Immature natural killer cell (primary cell): ENCODE data around the gene CCDC169. TPM values are rescaled to one million over a fixed set of nuclear protein-coding genes. Genes with fewer than 3 reads are reported as not detected.
A peak's percentile ranks its signal among the peaks of the same experiment; 100 is the strongest.

Source experiments
- DNase-seq, 3 donors: peaks; one replicate each; pipeline ENCODE4 v3.0.0; 2022; ENCODE audit warnings: mixed read lengths in 1 of 3
- H3K27ac Mint-ChIP-seq, 6 donors: one replicate each; pipeline ENCODE4 v1.8.0; 2020; ENCODE audit warnings: mixed read lengths in 6 of 6, mild to moderate bottlenecking in 5 of 6, inconsistent platforms in 4 of 6, moderate library complexity in 3 of 6
- H3K27me3 Mint-ChIP-seq, 3 donors: one replicate each; pipeline ENCODE4 v1.8.0; 2020 to 2021; ENCODE audit warnings: low read depth in 3 of 3, mild to moderate bottlenecking in 3 of 3, mixed read lengths in 3 of 3, moderate library complexity in 3 of 3, inconsistent platforms in 1 of 3
- H3K36me3 Mint-ChIP-seq, 3 donors: one replicate each; pipeline ENCODE4 v1.8.0; 2020; ENCODE audit warnings: mixed read lengths in 3 of 3, inconsistent platforms in 2 of 3, mild to moderate bottlenecking in 2 of 3
- H3K4me1 Mint-ChIP-seq, 2 donors: one replicate each; pipeline ENCODE4 v1.8.0; 2020; ENCODE audit warnings: inconsistent platforms in 2 of 2, mild to moderate bottlenecking in 2 of 2, mixed read lengths in 2 of 2, moderate library complexity in 1 of 2
- H3K4me3 Mint-ChIP-seq, 5 donors: one replicate each; pipeline ENCODE4 v1.8.0; 2020; ENCODE audit warnings: mild to moderate bottlenecking in 5 of 5, mixed read lengths in 5 of 5, inconsistent platforms in 3 of 5, moderate library complexity in 3 of 5
- H3K9me3 Mint-ChIP-seq, 6 donors: one replicate each; pipeline ENCODE4 v1.8.0; 2020; ENCODE audit warnings: mild to moderate bottlenecking in 6 of 6, mixed read lengths in 6 of 6, inconsistent platforms in 4 of 6, moderate library complexity in 3 of 6
- polyA plus RNA-seq, 3 donors: library from polyadenylated mRNA; unstranded; fragments of 300-500 nt; fragmentation: Illumina TruSeq; gene quantifications; one replicate each; pipeline ENCODE4 v1.2.3, GENCODE V29; 2021

The CCDC169 gene
- polyA plus RNA-seq, 3 donors from 2014 or later, result not detected

GRCh38 chr13:36298535-36299068 lies 988 bp upstream of the CCDC169 start:
- Mint-ChIP-seq H3K9me3 (no peaks in the 10 kb centered on the region), H3K4me3 (peak overlapping the region; percentile 82 to 94 (median 89)), H3K4me1 (peaks cover 13 to 23% of the 10 kb centered on the region in 2 donors), H3K27me3 (peaks cover 3 to 22% (median 8%) of the 10 kb centered on the region in 3 donors), H3K27ac (peak overlapping the region in 2 of 6 donors; percentile 46 to 83), H3K36me3 (peaks cover 0 to 8% (median 3%) of the 10 kb centered on the region in 3 donors)
- no peak for DNase-seq

- H3K9me3 Mint-ChIP-seq, result peaks cover 0 to 5% (median 0%) of the 10 kb centered on the region in 6 donors
Observed at GRCh38 chr13:36294096-36294495, 3.5 kb downstream of the CCDC169 start.

GRCh38 chr13:36293497-36293896 lies 4.1 kb downstream of the CCDC169 start:
- Mint-ChIP-seq H3K9me3 (peaks cover 0 to 5% (median 0%) of the 10 kb centered on the region in 6 donors), H3K36me3 (no peaks in the 10 kb centered on the region), H3K4me1 (peaks cover 13 to 22% of the 10 kb centered on the region in 2 donors), H3K4me3 (no peak overlapping the region), H3K27me3 (peaks cover 8 to 20% (median 10%) of the 10 kb centered on the region in 3 donors), H3K27ac (no peak overlapping the region)
- DNase-seq, result no peak

More at GRCh38 chr13:36294096-36294495, 3.5 kb downstream of the CCDC169 start:
- H3K4me1 Mint-ChIP-seq, result peaks cover 13 to 23% of the 10 kb centered on the region in 2 donors
- H3K36me3 Mint-ChIP-seq, result no peaks in the 10 kb centered on the region
- no peak overlapping the region for H3K27ac Mint-ChIP-seq
- no peak overlapping the region for H3K4me3 Mint-ChIP-seq
- no peak for DNase-seq
- H3K27me3 Mint-ChIP-seq, result peaks cover 8 to 21% (median 10%) of the 10 kb centered on the region in 3 donors

- H3K4me1 Mint-ChIP-seq, result no peaks in the 10 kb centered on the region
- H3K36me3 Mint-ChIP-seq, result no peaks in the 10 kb centered on the region
- no peak overlapping the region for H3K27ac Mint-ChIP-seq
- no peak overlapping the region for H3K4me3 Mint-ChIP-seq
- H3K27me3 Mint-ChIP-seq, result peaks cover 0 to 13% (median 4%) of the 10 kb centered on the region in 3 donors
- peaks cover 0 to 5% (median 0%) of the 10 kb centered on the region in 6 donors for H3K9me3 Mint-ChIP-seq
- no peak for DNase-seq
Observed at GRCh38 chr13:36288794-36289391, 8.7 kb downstream of the CCDC169 start.

- Mint-ChIP-seq H3K4me3 (no peak overlapping the region), H3K27me3 (peaks cover 0 to 9% (median 8%) of the 10 kb centered on the region in 3 donors), H3K4me1 (no peaks in the 10 kb centered on the region), H3K27ac (no peak overlapping the region), H3K36me3 (no peaks in the 10 kb centered on the region), H3K9me3 (peaks cover 0 to 5% (median 0%) of the 10 kb centered on the region in 6 donors)
- no peak for DNase-seq
Observed at GRCh38 chr13:36286006-36286405, 11.6 kb downstream of the CCDC169 start.

- H3K36me3 Mint-ChIP-seq, result no peaks in the 10 kb centered on the region
- H3K27ac Mint-ChIP-seq, result no peak overlapping the region
Observed at GRCh38 chr13:36282821-36283432, 14.7 kb downstream of the CCDC169 start.

GRCh38 chr13:36275190-36276002 lies 22.2 kb downstream of the CCDC169 start:
- Mint-ChIP-seq H3K4me3 (no peak overlapping the region), H3K9me3 (no peaks in the 10 kb centered on the region), H3K27me3 (peaks cover 0 to 5% (median 4%) of the 10 kb centered on the region in 3 donors), H3K36me3 (no peaks in the 10 kb centered on the region), H3K27ac (no peak overlapping the region), H3K4me1 (no peaks in the 10 kb centered on the region)
- DNase-seq, result no peak

More at GRCh38 chr13:36282821-36283432, 14.7 kb downstream of the CCDC169 start:
- Mint-ChIP-seq H3K4me3 (no peak overlapping the region), H3K4me1 (no peaks in the 10 kb centered on the region), H3K9me3 (no peaks in the 10 kb centered on the region), H3K27me3 (peaks cover 2 to 13% (median 8%) of the 10 kb centered on the region in 3 donors)
- peak in 2 of 3 donors; percentile 7 to 12 for DNase-seq

- Mint-ChIP-seq H3K4me3 (no peak overlapping the region), H3K27me3 (peaks cover 0 to 5% (median 2%) of the 10 kb centered on the region in 3 donors), H3K27ac (no peak overlapping the region), H3K4me1 (no peaks in the 10 kb centered on the region), H3K9me3 (peaks cover 0 to 3% (median 0%) of the 10 kb centered on the region in 6 donors), H3K36me3 (no peaks in the 10 kb centered on the region)
- DNase-seq, result no peak
Observed at GRCh38 chr13:36273431-36273830, 24.2 kb downstream of the CCDC169 start.

- Mint-ChIP-seq H3K36me3 (no peaks in the 10 kb centered on the region), H3K4me1 (no peaks in the 10 kb centered on the region), H3K4me3 (no peak overlapping the region), H3K27me3 (peaks cover 0 to 6% (median 3%) of the 10 kb centered on the region in 3 donors), H3K9me3 (peaks cover 0 to 7% (median 0%) of the 10 kb centered on the region in 6 donors), H3K27ac (no peak overlapping the region)
- no peak for DNase-seq
Observed at GRCh38 chr13:36261976-36262375, 35.6 kb downstream of the CCDC169 start.

- DNase-seq, result no peak
- no peaks in the 10 kb centered on the region for H3K36me3 Mint-ChIP-seq
- H3K4me3 Mint-ChIP-seq, result no peak overlapping the region
- peaks cover 0 to 9% (median 0%) of the 10 kb centered on the region in 6 donors for H3K9me3 Mint-ChIP-seq
- H3K27ac Mint-ChIP-seq, result no peak overlapping the region
- no peaks in the 10 kb centered on the region for H3K4me1 Mint-ChIP-seq
- H3K27me3 Mint-ChIP-seq, result peaks cover 0 to 6% (median 3%) of the 10 kb centered on the region in 3 donors
Observed at GRCh38 chr13:36261011-36261410, 36.6 kb downstream of the CCDC169 start.

GRCh38 chr13:36259361-36260137 lies 38.1 kb downstream of the CCDC169 start:
- Mint-ChIP-seq H3K27me3 (peaks cover 0 to 6% (median 3%) of the 10 kb centered on the region in 3 donors), H3K27ac (no peak overlapping the region), H3K4me1 (no peaks in the 10 kb centered on the region), H3K36me3 (no peaks in the 10 kb centered on the region), H3K9me3 (peaks cover 0 to 9% (median 3%) of the 10 kb centered on the region in 6 donors), H3K4me3 (no peak overlapping the region)
- DNase-seq, result no peak

- no peaks in the 10 kb centered on the region for H3K4me1 Mint-ChIP-seq
- no peak for DNase-seq
- no peaks in the 10 kb centered on the region for H3K36me3 Mint-ChIP-seq
- peaks cover 0 to 6% (median 3%) of the 10 kb centered on the region in 3 donors for H3K27me3 Mint-ChIP-seq
- no peak overlapping the region for H3K4me3 Mint-ChIP-seq
- peaks cover 0 to 9% (median 3%) of the 10 kb centered on the region in 6 donors for H3K9me3 Mint-ChIP-seq
- H3K27ac Mint-ChIP-seq, result no peak overlapping the region
Observed at GRCh38 chr13:36258831-36259230, 38.8 kb downstream of the CCDC169 start.

- DNase-seq, result no peak
- H3K4me3 Mint-ChIP-seq, result no peak overlapping the region
- peaks cover 0 to 15% (median 3%) of the 10 kb centered on the region in 6 donors for H3K9me3 Mint-ChIP-seq
- no peaks in the 10 kb centered on the region for H3K36me3 Mint-ChIP-seq
- no peaks in the 10 kb centered on the region for H3K4me1 Mint-ChIP-seq
- no peak overlapping the region for H3K27ac Mint-ChIP-seq
- H3K27me3 Mint-ChIP-seq, result no peaks in the 10 kb centered on the region
Observed at GRCh38 chr13:36251526-36251925, 46.1 kb downstream of the CCDC169 start.
